ENCODE measurements around the gene PLG.
"Not testable (repeated sequence)": the region's sequence is repeated elsewhere in the genome, so short reads cannot be mapped to it uniquely, and the experiment has no call there.

The PLG gene

GRCh38 chr6:160701918-160702680 is at the start of gene PLG:
PLG (plus strand) TSS chr6:160702244; CDS start chr6:160702305, 61 bp downstream.
- H3K4me3 ChIP-seq (replicated peaks in 1 of 2; ENCODE audit: low read depth in 2 of 2, low read length in 2 of 2); DNase-seq (ENCODE audit: low read depth in 2 of 2): not testable (repeated sequence)

- TF ChIP-seq, protein P1, sequence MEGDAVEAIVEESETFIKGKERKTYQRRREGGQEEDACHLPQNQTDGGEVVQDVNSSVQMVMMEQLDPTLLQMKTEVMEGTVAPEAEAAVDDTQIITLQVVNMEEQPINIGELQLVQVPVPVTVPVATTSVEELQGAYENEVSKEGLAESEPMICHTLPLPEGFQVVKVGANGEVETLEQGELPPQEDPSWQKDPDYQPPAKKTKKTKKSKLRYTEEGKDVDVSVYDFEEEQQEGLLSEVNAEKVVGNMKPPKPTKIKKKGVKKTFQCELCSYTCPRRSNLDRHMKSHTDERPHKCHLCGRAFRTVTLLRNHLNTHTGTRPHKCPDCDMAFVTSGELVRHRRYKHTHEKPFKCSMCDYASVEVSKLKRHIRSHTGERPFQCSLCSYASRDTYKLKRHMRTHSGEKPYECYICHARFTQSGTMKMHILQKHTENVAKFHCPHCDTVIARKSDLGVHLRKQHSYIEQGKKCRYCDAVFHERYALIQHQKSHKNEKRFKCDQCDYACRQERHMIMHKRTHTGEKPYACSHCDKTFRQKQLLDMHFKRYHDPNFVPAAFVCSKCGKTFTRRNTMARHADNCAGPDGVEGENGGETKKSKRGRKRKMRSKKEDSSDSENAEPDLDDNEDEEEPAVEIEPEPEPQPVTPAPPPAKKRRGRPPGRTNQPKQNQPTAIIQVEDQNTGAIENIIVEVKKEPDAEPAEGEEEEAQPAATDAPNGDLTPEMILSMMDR (IDR thresholded peaks at IDR 0.05; ENCODE audit: low read depth, low read length): no peak
- no peak for DNase-seq (ENCODE audit: low read depth in 2 of 2)
- H3K4me3 ChIP-seq (replicated peaks in 1 of 2; ENCODE audit: low read depth in 2 of 2, low read length in 2 of 2): no peak overlapping the region
Measured at GRCh38 chr6:160659562-160659961, 42.5 kb upstream of the PLG start.

GRCh38 chr6:160661216-160661615 is 40.8 kb upstream of the PLG start:
- H3K4me3 ChIP-seq (replicated peaks in 1 of 2; ENCODE audit: low read depth in 2 of 2, low read length in 2 of 2): no peak overlapping the region
- TF ChIP-seq, protein P1 (IDR thresholded peaks at IDR 0.05; ENCODE audit: low read depth, low read length): no peak
- DNase-seq (ENCODE audit: low read depth in 2 of 2): no peak

- TF ChIP-seq, protein P1 (IDR thresholded peaks at IDR 0.05; ENCODE audit: low read depth, low read length): no peak
- DNase-seq (ENCODE audit: low read depth in 2 of 2): no peak
- H3K4me3 ChIP-seq (replicated peaks in 1 of 2; ENCODE audit: low read depth in 2 of 2, low read length in 2 of 2): no peak overlapping the region
Measured at GRCh38 chr6:160662429-160662828, 39.6 kb upstream of the PLG start.

DNA sequence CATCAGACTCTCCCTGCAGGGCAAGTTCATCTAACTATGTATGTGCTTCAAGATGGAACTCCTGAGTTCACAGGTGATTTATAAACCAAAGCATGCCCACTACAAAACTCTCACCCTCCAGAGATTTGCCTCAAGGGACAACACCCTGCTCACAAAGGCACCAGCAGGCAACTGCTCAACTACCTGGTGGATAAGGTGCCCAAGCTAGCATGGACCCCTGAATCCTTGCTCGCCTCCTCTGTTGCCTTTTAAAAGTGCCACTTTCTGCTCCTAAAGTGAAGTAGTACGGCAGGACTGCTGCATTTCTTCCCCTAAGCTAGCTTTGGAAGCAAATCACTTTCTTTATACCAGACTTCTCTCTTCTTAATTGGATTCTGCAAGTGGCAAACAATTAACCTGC is 39.2 kb upstream of the PLG start:
- no peak overlapping the region for H3K4me3 ChIP-seq (replicated peaks in 1 of 2; ENCODE audit: low read depth in 2 of 2, low read length in 2 of 2)
- DNase-seq (ENCODE audit: low read depth in 2 of 2): no peak
- TF ChIP-seq, protein P1 (IDR thresholded peaks at IDR 0.05; ENCODE audit: low read depth, low read length): no peak

DNA sequence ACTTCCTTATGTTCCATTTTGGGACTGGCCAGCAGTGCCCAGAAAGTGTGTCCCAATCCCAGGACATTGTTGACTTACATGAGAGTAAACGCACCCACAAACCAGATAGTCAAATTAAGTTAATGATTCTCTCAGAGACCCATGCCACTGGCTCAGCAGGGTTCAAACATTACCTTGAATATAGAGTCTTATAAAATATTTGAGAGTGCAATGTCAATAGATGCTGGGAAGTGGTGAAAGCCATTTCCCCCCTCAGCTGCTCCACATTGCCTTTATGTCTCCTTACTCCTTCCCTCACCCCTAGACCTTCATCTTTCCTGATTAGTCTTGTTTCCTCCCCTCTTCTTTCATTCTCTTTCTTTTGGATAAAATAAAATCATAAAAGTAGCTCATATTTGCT is 37.8 kb upstream of the PLG start, which contains the start of gene LPA:
TSS of gene LPA (minus strand) at position 78 of the 400 bp plus-strand sequence. CDS start at position 17, 61 bp downstream.
- not testable (repeated sequence) for DNase-seq (ENCODE audit: low read depth in 2 of 2); H3K4me3 ChIP-seq (replicated peaks in 1 of 2; ENCODE audit: low read depth in 2 of 2, low read length in 2 of 2)

DNA sequence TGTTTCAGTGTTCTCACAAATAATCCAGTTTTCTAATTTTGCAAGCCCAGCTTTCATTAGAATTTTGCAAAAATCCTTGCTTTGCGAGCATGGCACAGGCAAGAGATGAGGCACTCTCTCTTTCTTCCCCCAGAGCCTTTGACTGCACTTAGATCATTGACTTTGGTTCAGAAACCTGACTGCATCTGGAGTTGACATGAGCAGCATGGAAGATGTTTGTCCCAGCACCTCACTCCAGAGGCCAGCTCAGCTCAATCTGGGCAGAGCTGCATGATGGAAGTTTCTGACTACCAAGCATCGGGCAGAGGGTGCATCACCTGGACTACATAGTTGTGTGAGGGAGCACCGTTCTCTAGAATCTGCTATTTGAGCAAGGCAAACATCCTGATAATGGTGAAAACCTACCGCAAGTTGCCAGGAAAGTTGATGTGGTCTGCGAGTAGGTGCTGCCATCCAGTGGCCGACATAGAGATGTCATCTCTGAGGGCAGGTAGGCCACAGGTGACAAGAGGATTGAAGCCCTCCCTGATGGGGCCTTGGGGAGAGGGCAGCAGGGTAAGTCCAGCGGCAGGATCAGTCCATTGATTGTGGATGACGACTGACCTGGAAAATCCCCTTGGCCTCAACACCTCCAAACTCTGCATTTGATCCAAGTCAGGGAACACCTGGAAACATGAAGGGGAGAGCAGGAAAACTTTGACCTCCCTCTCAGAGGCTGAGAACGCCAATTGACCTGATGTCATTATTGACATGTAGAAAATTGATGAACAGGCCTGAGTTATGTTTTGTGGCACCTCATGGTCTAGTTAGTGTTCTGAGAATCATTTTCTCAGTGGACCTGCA is 34.2 kb upstream of the PLG start:
- DNase-seq (ENCODE audit: low read depth in 2 of 2): peak in 1 of 2 donors; percentile 1
- H3K4me3 ChIP-seq (replicated peaks in 1 of 2; ENCODE audit: low read depth in 2 of 2, low read length in 2 of 2): no peak overlapping the region
- TF ChIP-seq, protein P1 (IDR thresholded peaks at IDR 0.05; ENCODE audit: low read depth, low read length): no peak

Data from cardiac fibroblast (primary cell).